Measurements from ENCODE around the gene FABP7. TPM values are rescaled to one million over a fixed set of nuclear protein-coding genes. Genes with fewer than 3 reads are reported as not detected.

FABP7 gene
- total RNA-seq, 1 experiment from 2014 or later = not detected

- H3K27ac ChIP-seq (ENCODE audit: low read depth, low read length) = no peak overlapping the region
- intact Hi-C loops (cut with micrococcal nuclease) = no loop called here
- H3K4me2 ChIP-seq (ENCODE audit: low read length) = no peak overlapping the region
- ATAC-seq (no peak), DNase-seq (ENCODE audit: low read depth, low spot score) (no peak)
- H3K79me2 ChIP-seq (ENCODE audit: insufficient read depth, low read length) = no peaks in the 10 kb centered on the region
- TF ChIP-seq ATF3 (IDR thresholded peaks at IDR 0.05) (no peak), EZH2 (IDR thresholded peaks at IDR 0.05) (no peak), ZBTB33 (IDR thresholded peaks at IDR 0.05; ENCODE audit: extremely low read depth, insufficient replicate concordance, low read length) (no peak), CBX3 (IDR thresholded peaks at IDR 0.05; ENCODE audit: low read depth) (no peak), POLR2A (IDR thresholded peaks at IDR 0.05; ENCODE audit: borderline replicate concordance, extremely low read depth, insufficient read depth, insufficient read length) (no peak), JUND (IDR thresholded peaks at IDR 0.05) (no peak), ELF1 (IDR thresholded peaks at IDR 0.05; ENCODE audit: borderline replicate concordance, low read depth) (no peak), EGR1 (IDR thresholded peaks at IDR 0.05; ENCODE audit: low read depth) (no peak), YY1 (IDR thresholded peaks at IDR 0.05; ENCODE audit: extremely low read depth, insufficient replicate concordance, low read depth, low read length) (no peak), TCF7L2 (IDR thresholded peaks at IDR 0.05; ENCODE audit: borderline replicate concordance, extremely low read depth, insufficient read depth, insufficient read length) (no peak), SP1 (IDR thresholded peaks at IDR 0.05; ENCODE audit: low read depth) (no peak), POLR2AphosphoS5 (IDR thresholded peaks at IDR 0.05; ENCODE audit: low read depth, low read length) (no peak), FOSL1 (IDR thresholded peaks at IDR 0.05; ENCODE audit: low read depth) (no peak), ZFX (IDR thresholded peaks at IDR 0.05) (no peak)
- TF ChIP-seq, protein P1, sequence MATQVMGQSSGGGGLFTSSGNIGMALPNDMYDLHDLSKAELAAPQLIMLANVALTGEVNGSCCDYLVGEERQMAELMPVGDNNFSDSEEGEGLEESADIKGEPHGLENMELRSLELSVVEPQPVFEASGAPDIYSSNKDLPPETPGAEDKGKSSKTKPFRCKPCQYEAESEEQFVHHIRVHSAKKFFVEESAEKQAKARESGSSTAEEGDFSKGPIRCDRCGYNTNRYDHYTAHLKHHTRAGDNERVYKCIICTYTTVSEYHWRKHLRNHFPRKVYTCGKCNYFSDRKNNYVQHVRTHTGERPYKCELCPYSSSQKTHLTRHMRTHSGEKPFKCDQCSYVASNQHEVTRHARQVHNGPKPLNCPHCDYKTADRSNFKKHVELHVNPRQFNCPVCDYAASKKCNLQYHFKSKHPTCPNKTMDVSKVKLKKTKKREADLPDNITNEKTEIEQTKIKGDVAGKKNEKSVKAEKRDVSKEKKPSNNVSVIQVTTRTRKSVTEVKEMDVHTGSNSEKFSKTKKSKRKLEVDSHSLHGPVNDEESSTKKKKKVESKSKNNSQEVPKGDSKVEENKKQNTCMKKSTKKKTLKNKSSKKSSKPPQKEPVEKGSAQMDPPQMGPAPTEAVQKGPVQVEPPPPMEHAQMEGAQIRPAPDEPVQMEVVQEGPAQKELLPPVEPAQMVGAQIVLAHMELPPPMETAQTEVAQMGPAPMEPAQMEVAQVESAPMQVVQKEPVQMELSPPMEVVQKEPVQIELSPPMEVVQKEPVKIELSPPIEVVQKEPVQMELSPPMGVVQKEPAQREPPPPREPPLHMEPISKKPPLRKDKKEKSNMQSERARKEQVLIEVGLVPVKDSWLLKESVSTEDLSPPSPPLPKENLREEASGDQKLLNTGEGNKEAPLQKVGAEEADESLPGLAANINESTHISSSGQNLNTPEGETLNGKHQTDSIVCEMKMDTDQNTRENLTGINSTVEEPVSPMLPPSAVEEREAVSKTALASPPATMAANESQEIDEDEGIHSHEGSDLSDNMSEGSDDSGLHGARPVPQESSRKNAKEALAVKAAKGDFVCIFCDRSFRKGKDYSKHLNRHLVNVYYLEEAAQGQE (IDR thresholded peaks at IDR 0.05; ENCODE audit: low read depth) = no peak
- no peaks in the 10 kb centered on the region for H3K4me1 ChIP-seq (ENCODE audit: control insufficient read depth in 1 of 2, insufficient read depth in 2 of 2, low read length in 2 of 2)
- ChIA-PET RAD21 (ENCODE audit: low non-redundant PET in 1 of 2, low total read pairs in 2 of 2, uncharacterized antibody in 2 of 2, unreplicated experiment in 2 of 2) (no interaction called here), POLR2A (no interaction called here), CTCF (no interaction called here)
- H3K9me3 ChIP-seq (ENCODE audit: control insufficient read depth in 1 of 2, insufficient read depth in 1 of 2, low read depth in 1 of 2, low read length in 2 of 2) = no peaks in the 10 kb centered on the region
- BruUV-seq (replicated peaks) = no TSS peak
- no peak overlapping the region for H3K9ac ChIP-seq (ENCODE audit: low read length)
- H3K36me3 ChIP-seq (ENCODE audit: control insufficient read depth in 1 of 2, insufficient read depth in 2 of 2, low read length in 2 of 2) = no peaks in the 10 kb centered on the region
- H2AFZ ChIP-seq (ENCODE audit: low read depth, low read length, poor library complexity, severe bottlenecking) = no peak overlapping the region
- H4K20me1 ChIP-seq (ENCODE audit: insufficient read depth) = no peaks in the 10 kb centered on the region
- no peak overlapping the region for H3K4me3 ChIP-seq (replicated peaks in 1 of 2; ENCODE audit: low read depth in 1 of 2, low read length in 2 of 2)
- no peaks in the 10 kb centered on the region for H3K27me3 ChIP-seq (ENCODE audit: insufficient read depth, low read length)
- H3K9me2 ChIP-seq (ENCODE audit: insufficient read depth) = no peaks in the 10 kb centered on the region
These were observed 39.4 kb downstream of the FABP7 start for GRCh38 chr6:122818866-122819265.
